PC-3 (cell line): Measurements from ENCODE around the gene MYL5. TPM values are rescaled to one million over a fixed set of nuclear protein-coding genes. Genes with fewer than 3 reads are reported as not detected.

Experiments
- ATAC-seq: fragments of 200-7000 bp; cut with Tn5 transposase; 2 replicates; pipeline ENCODE4 v1.9.1; 2020; ENCODE audit warnings: mild to moderate bottlenecking, moderate library complexity
- BruUV-seq: library from RNA; stranded (reverse); fragments of 400-500 nt; replicated peaks from 2 replicates; lab custom pipeline; 2021; lab: Mats Ljungman, UMichigan
- CTCF ChIA-PET: fragments of 300-600 bp; sonication (Branson Sonifier 250); formaldehyde crosslinking; loops from one replicate; lab custom pipeline; 2022; ENCODE audit warnings: antibody characterized with exemption; lab: Charles Lee
- POLR2A ChIA-PET: fragments of 300-600 bp; sonication (Branson Sonifier 250); formaldehyde crosslinking; loops from one replicate; lab custom pipeline; 2022; ENCODE audit warnings: antibody characterized with exemption; ENCODE audit not compliant: unreplicated experiment; lab: Charles Lee
- DNase-seq: peaks from one replicate; pipeline ENCODE4 v3.0.0-alpha.2; 2015
- H2AFZ ChIP-seq: fragments of 300-600 bp; sonication (generic); 2 replicates; pipeline ENCODE4 v1.6.0; 2016; ENCODE audit warnings: antibody characterized with exemption, low read length
- H3F3A ChIP-seq: fragments of 300-600 bp; sonication (generic); one replicate; pipeline ENCODE4 v1.6.0; 2017; ENCODE audit warnings: antibody characterized with exemption, low read length, control low read depth, mild to moderate bottlenecking; ENCODE audit not compliant: unreplicated experiment
- H3K27ac ChIP-seq: fragments of 300-600 bp; sonication (generic); 2 replicates; pipeline ENCODE4 v1.5.1; 2016; ENCODE audit warnings: mild to moderate bottlenecking, low read length
- H3K27me3 ChIP-seq: fragments of 300-600 bp; sonication (generic); 2 replicates; pipeline ENCODE4 v1.6.1; 2016; ENCODE audit warnings: low read length, mixed read lengths
- H3K36me3 ChIP-seq: fragments of 300-600 bp; sonication (generic); 2 replicates; pipeline ENCODE4 v1.6.1; 2016; ENCODE audit warnings: low read depth, mixed run types, low read length, mixed read lengths
- H3K4me1 ChIP-seq: fragments of 300-600 bp; sonication (generic); 2 replicates; pipeline ENCODE4 v1.5.1; 2016; ENCODE audit warnings: low read length; ENCODE audit not compliant: insufficient read depth
- H3K4me2 ChIP-seq: fragments of 300-600 bp; sonication (generic); 2 replicates; pipeline ENCODE4 v1.6.0; 2016; ENCODE audit warnings: low read length
- H3K4me3 ChIP-seq: fragments of 300-600 bp; sonication (generic); 2 replicates; pipeline ENCODE4 v1.5.1; 2016; ENCODE audit warnings: mild to moderate bottlenecking, low read length, mixed read lengths
- H3K79me2 ChIP-seq: fragments of 300-600 bp; sonication (generic); 2 replicates; pipeline ENCODE4 v1.6.1; 2017; ENCODE audit warnings: low read length, mixed read lengths
- H3K9ac ChIP-seq: fragments of 300-600 bp; sonication (generic); 2 replicates; pipeline ENCODE4 v1.6.0; 2016; ENCODE audit warnings: mild to moderate bottlenecking, low read length
- H3K9me2 ChIP-seq: fragments of 300-600 bp; sonication (generic); replicated peaks from 2 replicates; pipeline ENCODE4 v1.6.1; 2016; ENCODE audit warnings: mixed run types, low read length, mixed read lengths
- H3K9me3 ChIP-seq: fragments of 300-600 bp; sonication (generic); 2 replicates; pipeline ENCODE4 v1.6.1; 2016; ENCODE audit warnings: low read length, mixed read lengths
- H4K20me1 ChIP-seq: fragments of 300-600 bp; sonication (generic); 2 replicates; pipeline ENCODE4 v1.6.1; 2016; ENCODE audit warnings: low read length, mixed read lengths
- CTCF ChIP-seq: fragments of 300-600 bp; sonication (generic); conservative IDR thresholded peaks from 2 replicates; pipeline ENCODE4 v1.5.1; 2017; ENCODE audit warnings: antibody characterized with exemption, low read depth, mild to moderate bottlenecking, low read length
- EZH2 ChIP-seq: fragments of 300-600 bp; sonication (generic); IDR thresholded peaks from one replicate; pipeline ENCODE4 v1.6.1; 2017; ENCODE audit warnings: antibody characterized with exemption, mild to moderate bottlenecking, low read length; ENCODE audit not compliant: unreplicated experiment
- EZH2phosphoT487 ChIP-seq: fragments of 300-600 bp; sonication (generic); IDR thresholded peaks from 2 replicates; pipeline ENCODE4 v1.6.1; 2018; ENCODE audit warnings: mild to moderate bottlenecking, antibody characterized with exemption, low read length, borderline replicate concordance
- intact Hi-C: fragments of 100-400 bp; cut with micrococcal nuclease; formaldehyde crosslinking; loops from 2 replicates; pipeline ENCODE4 v1.9.0; 2023
- total RNA-seq: library from RNA; depleted of rRNA; stranded (reverse); fragments of >200 nt; gene quantifications from 2 replicates; pipeline ENCODE4 v1.2.3, GENCODE V29; 2014

Gene MYL5
- total RNA-seq, 1 experiment from 2014 or later: 15.2 TPM

DNA sequence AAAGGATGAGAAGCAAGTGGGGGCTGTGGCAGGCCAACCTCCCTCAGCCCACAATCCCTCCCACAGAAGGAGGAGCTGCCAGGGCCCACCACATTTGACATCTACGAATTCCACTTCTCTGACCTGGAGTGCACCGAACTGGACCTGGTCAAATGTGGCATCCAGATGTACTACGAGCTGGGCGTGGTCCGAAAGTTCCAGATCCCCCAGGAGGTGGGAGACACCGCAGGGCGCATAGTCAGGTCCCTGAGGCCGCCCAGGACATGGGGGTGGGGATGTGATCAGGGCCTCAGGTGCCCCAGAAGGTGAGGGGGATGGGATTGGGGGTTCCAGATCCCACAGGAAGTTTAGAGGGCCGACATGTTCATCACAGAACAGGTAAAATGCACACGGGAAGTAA lies 13.9 kb upstream of the MYL5 start:
- Histone ChIP-seq H3K36me3 (no peaks in the 10 kb centered on the region), H3K4me1 (no peaks in the 10 kb centered on the region), H3K79me2 (no peaks in the 10 kb centered on the region), H3K9me3 (no peaks in the 10 kb centered on the region), H3K27me3 (no peaks in the 10 kb centered on the region), H3K27ac (no peak overlapping the region), H3K9me2 (no peaks in the 10 kb centered on the region), H4K20me1 (no peaks in the 10 kb centered on the region), H3F3A (no peaks in the 10 kb centered on the region), H3K4me2 (no peak overlapping the region), H3K4me3 (no peak overlapping the region), H3K9ac (no peak overlapping the region), H2AFZ (no peak overlapping the region)
- ChIA-PET POLR2A (no interaction called here), CTCF (no interaction called here)
- ATAC-seq: no peak
- intact Hi-C loops: no loop called here
- DNase-seq: no peak
- TF ChIP-seq CTCF (no peak), EZH2phosphoT487 (no peak), EZH2 (no peak)
- BruUV-seq: no TSS peak

- Histone ChIP-seq H3K27ac (no peak overlapping the region), H3K4me3 (no peak overlapping the region), H3F3A (no peaks in the 10 kb centered on the region), H3K27me3 (no peaks in the 10 kb centered on the region), H3K79me2 (no peaks in the 10 kb centered on the region), H3K9me3 (no peaks in the 10 kb centered on the region), H3K36me3 (no peaks in the 10 kb centered on the region), H4K20me1 (no peaks in the 10 kb centered on the region), H3K4me2 (no peak overlapping the region), H3K4me1 (no peaks in the 10 kb centered on the region), H3K9ac (no peak overlapping the region), H3K9me2 (no peaks in the 10 kb centered on the region), H2AFZ (no peak overlapping the region)
- CTCF ChIA-PET: no interaction called here
- no TSS peak for BruUV-seq
- POLR2A ChIA-PET: no interaction called here
- DNase-seq (no peak), ATAC-seq (no peak)
- intact Hi-C loops: no loop called here
- TF ChIP-seq CTCF (no peak), EZH2phosphoT487 (no peak), EZH2 (no peak)
These were observed 13.1 kb upstream of the MYL5 start for GRCh38 chr4:661231-661630.

- Histone ChIP-seq H3K4me2 (no peak overlapping the region), H3K27ac (no peak overlapping the region), H3K9me2 (no peaks in the 10 kb centered on the region), H3K9ac (no peak overlapping the region), H3K27me3 (no peaks in the 10 kb centered on the region), H3K9me3 (no peaks in the 10 kb centered on the region), H4K20me1 (no peaks in the 10 kb centered on the region), H2AFZ (no peak overlapping the region), H3K79me2 (no peaks in the 10 kb centered on the region), H3K4me3 (no peak overlapping the region), H3F3A (no peaks in the 10 kb centered on the region), H3K4me1 (no peaks in the 10 kb centered on the region), H3K36me3 (no peaks in the 10 kb centered on the region)
- no TSS peak for BruUV-seq
- intact Hi-C loops: no loop called here
- no peak for ATAC-seq
- TF ChIP-seq CTCF (no peak), EZH2phosphoT487 (no peak), EZH2 (no peak)
- DNase-seq: no peak
- ChIA-PET CTCF (no interaction called here), POLR2A (no interaction called here)
These were observed 12.2 kb upstream of the MYL5 start for GRCh38 chr4:661881-662761.
